K562 (cell line): Measurements from ENCODE around the gene SRRM4. TPM values are rescaled to one million over a fixed set of nuclear protein-coding genes. Genes with fewer than 3 reads are reported as not detected.

Experiments used
- ATAC-seq: fragments of 200-7000 bp; cut with Tn5 transposase; 3 replicates; pipeline ENCODE4 v1.9.1; 2020; ENCODE audit warnings: moderate library complexity
- BruUV-seq: library from RNA; stranded (reverse); fragments of 400-500 nt; replicated peaks from 2 replicates; lab custom pipeline; 2021; lab: Mats Ljungman, UMichigan
- CTCF ChIA-PET: fragments of 300-600 bp; formaldehyde crosslinking; extraction: SDS; loops from one replicate; lab custom pipeline; 2021; ENCODE audit warnings: low intra/inter-chr PET ratio; lab: Yijun Ruan, JAX
- POLR2A ChIA-PET: fragments of 300-600, 350-650 bp; sonication (Branson Sonifier 250); formaldehyde crosslinking; extraction: SDS; loops from one replicate; lab custom pipeline; 2021; ENCODE audit warnings: antibody characterized with exemption, inconsistent platforms; lab: Yijun Ruan, JAX
- DNase-seq, 4 experiments: peaks; one replicate each; pipeline versions ENCODE4 v3.0.0 to v3.0.0-alpha.2; 2011 to 2018; ENCODE audit warnings: low spot score in 3 of 4, mixed read lengths in 3 of 4; ENCODE audit errors: extremely low read depth in 1 of 4
- FAIRE-seq: peaks from 2 replicates; lab custom pipeline; 2011; peaks lifted over from hg19 to GRCh38; lab: Jason Lieb, UNC
- H2AFZ ChIP-seq: 2 replicates; pipeline ENCODE4 v1.6.0; 2011; ENCODE audit warnings: low read depth, low read length, control low read depth, inconsistent platforms
- H3K27ac ChIP-seq: fragments of 200-600 bp; 3 replicates; pipeline ENCODE4 v1.8.0; 2011; ENCODE audit warnings: low read depth, mild to moderate bottlenecking, control low read depth, inconsistent platforms, low read length, moderate library complexity, mixed read lengths; ENCODE audit errors: extremely low read depth
- H3K27me3 ChIP-seq, 2 experiments: fragments of 300-600 bp in 1 of 2; 2 replicates in 1 of 2; 3 replicates in 1 of 2; pipeline versions ENCODE4 v1.6.0 to v1.8.0; 2011; ENCODE audit warnings: inconsistent platforms in 2 of 2, low read length in 2 of 2, mild to moderate bottlenecking in 1 of 2, mixed read lengths in 1 of 2, moderate library complexity in 1 of 2; ENCODE audit not compliant: control insufficient read depth in 2 of 2, insufficient read depth in 2 of 2
- H3K36me3 ChIP-seq: fragments of 300-600 bp; 3 replicates; pipeline ENCODE4 v1.8.0; 2011; ENCODE audit warnings: mild to moderate bottlenecking, low read length, inconsistent platforms; ENCODE audit not compliant: control insufficient read depth, insufficient read depth
- H3K4me1 ChIP-seq, 2 experiments: fragments of 200-600 bp in 1 of 2; replicated peaks in 1 of 2; 2 replicates in 1 of 2; 3 replicates in 1 of 2; pipeline versions ENCODE4 v1.5.1 to v1.8.0; 2011; ENCODE audit warnings: inconsistent platforms in 2 of 2, low read length in 2 of 2, mild to moderate bottlenecking in 1 of 2, mixed read lengths in 1 of 2, moderate library complexity in 1 of 2; ENCODE audit not compliant: control insufficient read depth in 2 of 2, insufficient read depth in 2 of 2
- H3K4me2 ChIP-seq: 2 replicates; pipeline ENCODE4 v1.6.1; 2011; ENCODE audit warnings: low read length, control low read depth, inconsistent platforms, mixed read lengths; ENCODE audit not compliant: insufficient read depth
- H3K4me3 ChIP-seq: fragments of 200-600 bp; sonication (generic), shearing (Covaris generic); 2 replicates; pipeline ENCODE4 v1.5.1; 2016; ENCODE audit warnings: control low read depth, inconsistent platforms
- H3K79me2 ChIP-seq: fragments of 200-600 bp; 3 replicates; pipeline ENCODE4 v1.8.0; 2011; ENCODE audit warnings: low read length, inconsistent platforms; ENCODE audit not compliant: control insufficient read depth, insufficient read depth
- H3K9ac ChIP-seq, 2 experiments: 2 replicates each; pipeline versions ENCODE4 v1.6.0 to v1.6.1; 2011; ENCODE audit warnings: low read depth in 2 of 2, low read length in 2 of 2, control low read depth in 1 of 2, inconsistent platforms in 1 of 2, mild to moderate bottlenecking in 1 of 2, mixed read lengths in 1 of 2; ENCODE audit not compliant: insufficient read depth in 1 of 2
- H3K9me1 ChIP-seq: one replicate; pipeline ENCODE4 v1.6.0; 2011; ENCODE audit warnings: inconsistent platforms, mild to moderate bottlenecking, low read length, moderate library complexity; ENCODE audit not compliant: control insufficient read depth, insufficient read depth
- H3K9me3 ChIP-seq: replicated peaks from 2 replicates; pipeline ENCODE4 v1.5.1; 2011; ENCODE audit warnings: low read depth, low read length, inconsistent platforms; ENCODE audit not compliant: control insufficient read depth, insufficient read depth
- H4K20me1 ChIP-seq: replicated peaks from 2 replicates; pipeline ENCODE4 v1.6.1; 2011; ENCODE audit warnings: low read length, inconsistent platforms, mixed read lengths; ENCODE audit not compliant: control insufficient read depth, insufficient read depth
- BRD9 ChIP-seq: fragments of 450-650 bp; IDR thresholded peaks from 2 replicates; pipeline ENCODE4 v1.6.1; 2018; ENCODE audit warnings: low read depth; ENCODE audit not compliant: partially characterized antibody
- COPS2 ChIP-seq: fragments of 450-650 bp; conservative IDR thresholded peaks from 2 replicates; pipeline ENCODE4 v1.6.1; 2016; ENCODE audit warnings: mild to moderate bottlenecking, moderate library complexity
- EGR1 ChIP-seq: fragments of 450-650 bp; conservative IDR thresholded peaks from 2 replicates; pipeline ENCODE4 v1.6.1; 2017; ENCODE audit warnings: mild to moderate bottlenecking
- KLF6 ChIP-seq: fragments of 250-450 bp; sonication (Bioruptor Pico); IDR thresholded peaks from 2 replicates; pipeline ENCODE4 v1.4.0; 2020; ENCODE audit warnings: mild to moderate bottlenecking, moderate library complexity, borderline replicate concordance
- RBM14 ChIP-seq: fragments of 200-400 bp; formaldehyde crosslinking; IDR thresholded peaks from 2 replicates; pipeline ENCODE4 v1.6.1; 2018; ENCODE audit warnings: low read depth, mild to moderate bottlenecking, low read length, moderate library complexity, borderline replicate concordance; ENCODE audit not compliant: insufficient read depth
- TCF7 ChIP-seq: sonication (generic); IDR thresholded peaks from 2 replicates; pipeline ENCODE4 v1.6.1; 2016; ENCODE audit warnings: antibody characterized with exemption, borderline replicate concordance
- TFAP4 ChIP-seq: sonication (generic); formaldehyde crosslinking; IDR thresholded peaks from 2 replicates; pipeline ENCODE4 v1.8.0; 2022; ENCODE audit warnings: missing genetic modification reagents, mild to moderate bottlenecking, moderate library complexity, borderline replicate concordance
- TSHZ1 ChIP-seq: fragments of 250-450 bp; sonication (Bioruptor Pico); IDR thresholded peaks from 2 replicates; pipeline ENCODE4 v1.4.0; 2020; ENCODE audit warnings: mild to moderate bottlenecking, moderate library complexity
- WHSC1 ChIP-seq: IDR thresholded peaks from one replicate; pipeline ENCODE4 v1.6.1; 2012; ENCODE audit warnings: low read length, control low read depth, inconsistent platforms
- ZNF780A ChIP-seq: fragments of 250-450 bp; sonication (Bioruptor Pico); IDR thresholded peaks from 2 replicates; pipeline ENCODE4 v1.5.0; 2021; ENCODE audit warnings: mild to moderate bottlenecking
- WGBS: fragments of 100-300 bp; shearing (Covaris generic); methylation state at CpG from one replicate; pipeline ENCODE4 v1.1.6; 2016; ENCODE audit warnings: low coverage, mixed read lengths; ENCODE audit not compliant: insufficient coverage; ENCODE audit errors: missing lambda C conversion rate; 5-methylcytosine and 5-hydroxymethylcytosine counted together
- in situ Hi-C: fragments of 300-500 bp; cut with MboI; formaldehyde crosslinking; loops from 4 replicates; pipeline ENCODE4 v1.15.0; 2018; ENCODE audit warnings: inconsistent platforms, mixed read lengths
- intact Hi-C: fragments of 100-400 bp; cut with micrococcal nuclease; formaldehyde crosslinking; loops from 2 replicates; pipeline ENCODE4 v1.14.2; 2022
- polyA plus RNA-seq, 8 experiments: library from polyadenylated mRNA; depleted of rRNA in 4 of 8; stranded (reverse) in 5 of 8; unstranded in 3 of 8; fragments of >200 nt; fragmentation: Nextera tagmentation in 2 of 8; fragmentation: Illumina TruSeq in 1 of 8; extraction: Ambion mirVana in 2 of 8; extraction: Trizol in 1 of 8; gene quantifications; 2 replicates each; pipeline versions ENCODE4 v1.2.1 to v1.2.3, GENCODE V29; 2011 to 2014; ENCODE audit warnings: inconsistent platforms in 1 of 8, missing spikeins in 1 of 8
- total RNA-seq, 7 experiments: library from RNA; depleted of rRNA in 6 of 7; stranded (reverse); fragments of >200 nt in 6 of 7; fragmentation: Illumina TruSeq in 2 of 7; extraction: Trizol in 2 of 7; gene quantifications; 2 replicates each; pipeline versions ENCODE4 v1.2.1 to v1.2.3, GENCODE V29; 2011 to 2021; ENCODE audit warnings: low replicate concordance in 1 of 7

SRRM4 gene
- total and polyA plus RNA-seq, 9 of the 15 experiments (the other 6 are each of a cell fraction or from before 2014, with no cell fraction given): not detected

- BruUV-seq: no TSS peak
- H3K27ac ChIP-seq: no peak overlapping the region
- no peak for FAIRE-seq
- no peak overlapping the region for H2AFZ ChIP-seq
- intact Hi-C loops: no loop called here
- CTCF ChIA-PET: no interaction called here
- no peak overlapping the region for H3K4me3 ChIP-seq
- H3K27me3 ChIP-seq: peaks cover 0 to 5% of the 10 kb centered on the region in 2 experiments; a peak in 2 of 5 replicates
- in situ Hi-C loops: no loop called here
- ATAC-seq: no peak
- no peaks in the 10 kb centered on the region for H3K9me1 ChIP-seq
- H3K9ac ChIP-seq: no peak overlapping the region
- H3K4me1 ChIP-seq: no peaks in the 10 kb centered on the region
- 0% methylated on average over 2 of the region's 2 CpGs for WGBS
- H3K79me2 ChIP-seq: no peaks in the 10 kb centered on the region
- TF ChIP-seq WHSC1 (no peak), COPS2 (no peak), KLF6 (CRISPR knock-in tag) (no peak), EGR1 (no peak), TCF7 (no peak), TFAP4 (CRISPR knock-in tag) (no peak), BRD9 (no peak), ZNF780A (CRISPR knock-in tag) (no peak), TSHZ1 (CRISPR knock-in tag) (no peak), RBM14 (no peak)
- no peak overlapping the region for H3K4me2 ChIP-seq
- no peaks in the 10 kb centered on the region for H3K9me3 ChIP-seq
- DNase-seq: no peak
- no peaks in the 10 kb centered on the region for H3K36me3 ChIP-seq
- POLR2A ChIA-PET: no interaction called here
- H4K20me1 ChIP-seq: no peaks in the 10 kb centered on the region
These were observed 225.8 kb downstream of the SRRM4 start for GRCh38 chr12:119207063-119207560.
